Panc1 (cell line): Measurements from ENCODE around the gene CAPN3. TPM values are rescaled to one million over a fixed set of nuclear protein-coding genes. Genes with fewer than 3 reads are reported as not detected.
"Not testable (repeated sequence)": the region's sequence is repeated elsewhere in the genome, so short reads cannot be mapped to it uniquely, and the experiment has no call there.

ENCODE experiments used
- ATAC-seq: fragments of 200-7000 bp; cut with Tn5 transposase; 2 replicates; pipeline ENCODE4 v1.9.1; 2020; ENCODE audit warnings: mild to moderate bottlenecking, moderate library complexity
- BruUV-seq: library from RNA; stranded (reverse); fragments of 400-500 nt; replicated peaks from 2 replicates; lab custom pipeline; 2021; lab: Mats Ljungman, UMichigan
- CTCF ChIA-PET: fragments of 300-600 bp; sonication (Branson Sonifier 250); formaldehyde crosslinking; loops from one replicate; lab custom pipeline; 2022; ENCODE audit warnings: antibody characterized with exemption; lab: Charles Lee
- POLR2A ChIA-PET: fragments of 300-600 bp; sonication (Branson Sonifier 250); formaldehyde crosslinking; loops from one replicate; lab custom pipeline; 2022; ENCODE audit warnings: antibody characterized with exemption; lab: Charles Lee
- DNase-seq: peaks from one replicate; pipeline ENCODE4 v3.0.0-alpha.2; 2010; ENCODE audit warnings: low read depth, low spot score
- H3K27ac ChIP-seq: 2 replicates; pipeline ENCODE4 v1.5.1; 2011; ENCODE audit warnings: mild to moderate bottlenecking, low read length, inconsistent platforms
- H3K27me3 ChIP-seq: fragments of 200-500 bp; sonication (Bioruptor generic); 2 replicates; pipeline ENCODE4 v1.6.0; 2014; ENCODE audit warnings: low read length, inconsistent platforms; ENCODE audit not compliant: control insufficient read depth, insufficient read depth
- H3K36me3 ChIP-seq: fragments of 200-500 bp; sonication (Bioruptor generic); 2 replicates; pipeline ENCODE4 v1.5.1; 2014; ENCODE audit warnings: inconsistent platforms, mild to moderate bottlenecking, low read length, moderate library complexity; ENCODE audit not compliant: control insufficient read depth, insufficient read depth
- H3K4me1 ChIP-seq: 2 replicates; pipeline ENCODE4 v1.5.1; 2011; ENCODE audit warnings: inconsistent platforms, mild to moderate bottlenecking, low read length, moderate library complexity; ENCODE audit not compliant: control insufficient read depth, insufficient read depth
- H3K4me3 ChIP-seq, 2 experiments: 2 replicates each; pipeline ENCODE4 v1.5.1; 2011 to 2012; ENCODE audit warnings: low read depth in 2 of 2, low read length in 2 of 2, mild to moderate bottlenecking in 2 of 2, inconsistent platforms in 1 of 2, moderate library complexity in 1 of 2
- H3K9me3 ChIP-seq: fragments of 200-500 bp; sonication (Bioruptor generic); 2 replicates; pipeline ENCODE4 v1.5.1; 2014; ENCODE audit warnings: low read depth, mild to moderate bottlenecking, inconsistent platforms, low read length, moderate library complexity; ENCODE audit not compliant: control insufficient read depth, insufficient read depth
- POLR2AphosphoS5 ChIP-seq: IDR thresholded peaks from 2 replicates; pipeline ENCODE4 v1.6.1; 2012; ENCODE audit warnings: mild to moderate bottlenecking, low read depth, low read length, moderate library complexity
- SIN3A ChIP-seq: IDR thresholded peaks from 2 replicates; pipeline ENCODE4 v1.6.1; 2012; ENCODE audit warnings: low read depth, mild to moderate bottlenecking, low read length, moderate library complexity, borderline replicate concordance; ENCODE audit not compliant: insufficient read depth
- TCF7L2 ChIP-seq: IDR thresholded peaks from 2 replicates; pipeline ENCODE4 v1.6.1; 2011; ENCODE audit warnings: mild to moderate bottlenecking, low read depth, low read length, inconsistent platforms
- in situ Hi-C: cut with HindIII; loops from 2 replicates; pipeline ENCODE4 v1.10.0; 2016; ENCODE audit warnings: low sequenced_read_pairs, low pct_unique_long_range_greater_than_20kb
- intact Hi-C: fragments of 100-400 bp; cut with micrococcal nuclease; formaldehyde crosslinking; loops from one replicate; pipeline ENCODE4 v1.10.0; 2022; ENCODE audit not compliant: unreplicated experiment
- total RNA-seq: library from RNA; stranded (reverse); gene quantifications from one replicate; pipeline ENCODE4 v1.2.1, GENCODE V29; 2021; ENCODE audit not compliant: unreplicated experiment
- TF ChIP-seq, protein P1 (sequence below): fragments of 450-650 bp; IDR thresholded peaks from 2 replicates; pipeline ENCODE4 v1.5.1; 2017; ENCODE audit warnings: mild to moderate bottlenecking
- TF ChIP-seq, protein P2 (sequence below), 2 experiments: IDR thresholded peaks; 2 replicates each; pipeline ENCODE4 v1.6.1; 2011 to 2012; ENCODE audit warnings: low read depth in 2 of 2, control low read depth in 1 of 2, low read length in 1 of 2, mild to moderate bottlenecking in 1 of 2, moderate library complexity in 1 of 2; ENCODE audit not compliant: insufficient read depth in 1 of 2

CAPN3 gene
- total RNA-seq, 1 experiment from 2014 or later = 0.31 TPM

DNA sequence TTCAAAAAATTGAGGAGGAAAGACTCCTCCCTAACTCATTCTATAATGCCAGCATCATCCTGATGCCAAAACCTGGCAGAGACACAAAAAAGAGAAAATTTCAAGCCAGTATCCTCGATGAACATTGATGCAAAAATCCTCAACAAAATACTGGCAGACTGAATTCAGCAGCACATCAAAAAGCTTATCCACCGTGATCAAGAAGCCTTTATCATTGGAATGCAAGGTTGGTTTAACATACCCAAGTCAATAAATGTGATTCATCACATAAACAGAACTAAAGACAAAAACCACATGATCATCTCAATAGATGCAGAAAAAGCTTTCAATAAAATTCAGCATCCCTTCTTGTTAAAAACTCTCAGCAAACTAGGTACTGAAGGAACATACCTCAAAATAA is 24.2 kb upstream of the CAPN3 start:
- H3K4me3 ChIP-seq = no peak overlapping the region
- POLR2A ChIA-PET = no interaction called here
- no peak overlapping the region for H3K27ac ChIP-seq
- H3K4me1 ChIP-seq = no peaks in the 10 kb centered on the region
- ATAC-seq = no peak
- intact Hi-C loops = no loop called here
- BruUV-seq = no TSS peak
- CTCF ChIA-PET = no interaction called here
- TF ChIP-seq SIN3A = no peak
- H3K36me3 ChIP-seq = no peaks in the 10 kb centered on the region
- DNase-seq = no peak
- in situ Hi-C loops = no loop called here
- H3K9me3 ChIP-seq = peaks cover 4% of the 10 kb centered on the region; the same call in 1 of the 2 replicates
- H3K27me3 ChIP-seq = no peaks in the 10 kb centered on the region

DNA sequence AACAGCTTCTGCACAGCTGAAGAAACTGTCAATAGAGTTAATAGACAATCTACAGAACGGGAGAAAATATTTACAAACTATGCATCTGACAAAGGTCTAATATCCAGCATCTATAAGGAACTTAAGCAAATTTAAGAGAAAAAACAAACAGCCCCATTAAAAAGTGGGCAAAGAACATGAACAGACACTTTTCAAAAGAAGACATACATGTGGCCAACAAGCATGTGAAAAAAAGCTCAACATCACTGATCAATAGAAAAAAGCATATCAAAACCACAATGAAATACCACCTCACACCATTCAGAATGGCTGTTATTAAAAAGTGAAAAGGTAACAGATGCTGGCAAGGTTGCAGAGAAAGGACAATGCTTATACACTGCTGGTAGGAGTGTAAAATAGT is 22.7 kb upstream of the CAPN3 start:
- H3K27ac ChIP-seq, H3K27me3 ChIP-seq, BruUV-seq, DNase-seq, intact Hi-C loops, ATAC-seq, POLR2A ChIA-PET, in situ Hi-C loops, H3K4me1 ChIP-seq, H3K36me3 ChIP-seq, H3K4me3 ChIP-seq, CTCF ChIA-PET, H3K9me3 ChIP-seq: not testable (repeated sequence)

DNA sequence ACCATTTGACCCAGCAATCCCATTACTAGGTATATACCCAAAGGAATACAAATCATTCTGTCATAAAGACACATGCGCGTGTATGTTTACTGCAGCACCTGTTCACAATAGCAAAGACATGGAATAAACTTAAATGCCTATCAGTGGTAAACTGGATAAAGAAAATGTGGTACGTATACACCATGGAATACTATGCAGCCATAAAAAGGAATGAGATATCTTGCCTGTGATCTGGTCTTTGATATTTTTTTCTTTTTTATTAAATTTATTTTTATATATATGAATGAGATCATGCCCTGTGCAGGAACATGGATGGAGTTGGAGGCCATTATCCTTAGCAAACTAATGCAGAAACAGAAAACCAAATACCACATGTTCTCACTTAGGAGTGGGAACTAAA is 22.2 kb upstream of the CAPN3 start:
- H3K4me1 ChIP-seq, H3K36me3 ChIP-seq, H3K27ac ChIP-seq, H3K27me3 ChIP-seq, in situ Hi-C loops, intact Hi-C loops, H3K9me3 ChIP-seq, CTCF ChIA-PET, BruUV-seq, ATAC-seq, H3K4me3 ChIP-seq, DNase-seq, POLR2A ChIA-PET: not testable (repeated sequence)

DNA sequence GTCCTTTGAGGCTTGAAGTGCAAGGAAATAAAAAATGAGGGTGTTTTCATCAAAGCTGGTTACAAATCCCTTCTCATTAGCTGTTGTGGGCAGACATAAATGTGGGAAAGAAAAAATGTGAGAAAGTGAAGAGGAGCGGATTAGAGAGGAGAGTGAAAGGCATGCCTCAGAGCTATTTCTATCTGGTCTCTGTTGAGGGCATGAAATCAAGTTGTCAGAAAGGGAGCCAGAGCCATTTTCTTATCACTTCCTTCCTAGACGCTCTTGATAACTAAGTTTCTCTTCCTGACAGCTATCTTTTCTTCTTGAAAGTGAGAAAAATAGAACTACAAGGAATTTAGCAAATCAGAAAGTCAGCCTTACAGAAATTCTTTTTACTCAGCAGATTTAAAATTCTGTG is 20.8 kb upstream of the CAPN3 start:
- in situ Hi-C loops (no loop called here), intact Hi-C loops (no loop called here)
- Histone ChIP-seq H3K4me3 (no peak overlapping the region), H3K36me3 (no peaks in the 10 kb centered on the region), H3K9me3 (peaks cover 4% of the 10 kb centered on the region; the same call in 1 of the 2 replicates), H3K4me1 (no peaks in the 10 kb centered on the region), H3K27me3 (no peaks in the 10 kb centered on the region), H3K27ac (no peak overlapping the region)
- POLR2A ChIA-PET = no interaction called here
- DNase-seq = no peak
- no TSS peak for BruUV-seq
- ATAC-seq = no peak
- CTCF ChIA-PET = no interaction called here
- TF ChIP-seq, protein P1, sequence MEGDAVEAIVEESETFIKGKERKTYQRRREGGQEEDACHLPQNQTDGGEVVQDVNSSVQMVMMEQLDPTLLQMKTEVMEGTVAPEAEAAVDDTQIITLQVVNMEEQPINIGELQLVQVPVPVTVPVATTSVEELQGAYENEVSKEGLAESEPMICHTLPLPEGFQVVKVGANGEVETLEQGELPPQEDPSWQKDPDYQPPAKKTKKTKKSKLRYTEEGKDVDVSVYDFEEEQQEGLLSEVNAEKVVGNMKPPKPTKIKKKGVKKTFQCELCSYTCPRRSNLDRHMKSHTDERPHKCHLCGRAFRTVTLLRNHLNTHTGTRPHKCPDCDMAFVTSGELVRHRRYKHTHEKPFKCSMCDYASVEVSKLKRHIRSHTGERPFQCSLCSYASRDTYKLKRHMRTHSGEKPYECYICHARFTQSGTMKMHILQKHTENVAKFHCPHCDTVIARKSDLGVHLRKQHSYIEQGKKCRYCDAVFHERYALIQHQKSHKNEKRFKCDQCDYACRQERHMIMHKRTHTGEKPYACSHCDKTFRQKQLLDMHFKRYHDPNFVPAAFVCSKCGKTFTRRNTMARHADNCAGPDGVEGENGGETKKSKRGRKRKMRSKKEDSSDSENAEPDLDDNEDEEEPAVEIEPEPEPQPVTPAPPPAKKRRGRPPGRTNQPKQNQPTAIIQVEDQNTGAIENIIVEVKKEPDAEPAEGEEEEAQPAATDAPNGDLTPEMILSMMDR = no peak
- TF ChIP-seq TCF7L2 = no peak
- TF ChIP-seq, protein P2, sequence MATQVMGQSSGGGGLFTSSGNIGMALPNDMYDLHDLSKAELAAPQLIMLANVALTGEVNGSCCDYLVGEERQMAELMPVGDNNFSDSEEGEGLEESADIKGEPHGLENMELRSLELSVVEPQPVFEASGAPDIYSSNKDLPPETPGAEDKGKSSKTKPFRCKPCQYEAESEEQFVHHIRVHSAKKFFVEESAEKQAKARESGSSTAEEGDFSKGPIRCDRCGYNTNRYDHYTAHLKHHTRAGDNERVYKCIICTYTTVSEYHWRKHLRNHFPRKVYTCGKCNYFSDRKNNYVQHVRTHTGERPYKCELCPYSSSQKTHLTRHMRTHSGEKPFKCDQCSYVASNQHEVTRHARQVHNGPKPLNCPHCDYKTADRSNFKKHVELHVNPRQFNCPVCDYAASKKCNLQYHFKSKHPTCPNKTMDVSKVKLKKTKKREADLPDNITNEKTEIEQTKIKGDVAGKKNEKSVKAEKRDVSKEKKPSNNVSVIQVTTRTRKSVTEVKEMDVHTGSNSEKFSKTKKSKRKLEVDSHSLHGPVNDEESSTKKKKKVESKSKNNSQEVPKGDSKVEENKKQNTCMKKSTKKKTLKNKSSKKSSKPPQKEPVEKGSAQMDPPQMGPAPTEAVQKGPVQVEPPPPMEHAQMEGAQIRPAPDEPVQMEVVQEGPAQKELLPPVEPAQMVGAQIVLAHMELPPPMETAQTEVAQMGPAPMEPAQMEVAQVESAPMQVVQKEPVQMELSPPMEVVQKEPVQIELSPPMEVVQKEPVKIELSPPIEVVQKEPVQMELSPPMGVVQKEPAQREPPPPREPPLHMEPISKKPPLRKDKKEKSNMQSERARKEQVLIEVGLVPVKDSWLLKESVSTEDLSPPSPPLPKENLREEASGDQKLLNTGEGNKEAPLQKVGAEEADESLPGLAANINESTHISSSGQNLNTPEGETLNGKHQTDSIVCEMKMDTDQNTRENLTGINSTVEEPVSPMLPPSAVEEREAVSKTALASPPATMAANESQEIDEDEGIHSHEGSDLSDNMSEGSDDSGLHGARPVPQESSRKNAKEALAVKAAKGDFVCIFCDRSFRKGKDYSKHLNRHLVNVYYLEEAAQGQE (IDR thresholded peaks at IDR 0.05; ENCODE audit: insufficient read depth in 1 of 2, low read depth in 2 of 2, low read length in 1 of 2) = no peak
- TF ChIP-seq POLR2AphosphoS5 = no peak
